H1 (cell line): ENCODE data around the gene CCDC154.

ENCODE experiments used
- BACH1 ChIP-seq: IDR thresholded peaks from 2 replicates; pipeline ENCODE4 v1.6.1; 2012; ENCODE audit warnings: low read length, improper control_type of control experiment
- POU5F1 ChIP-seq: IDR thresholded peaks from 2 replicates; pipeline ENCODE4 v1.6.1; 2011; ENCODE audit warnings: low read depth, mild to moderate bottlenecking, low read length, moderate library complexity
- TF ChIP-seq, protein P1 (sequence below): IDR thresholded peaks from 2 replicates; pipeline ENCODE4 v1.6.1; 2011; ENCODE audit warnings: low read length, improper control_type of control experiment
- TF ChIP-seq, protein P2 (sequence below), 3 experiments: IDR thresholded peaks; 1 replicate in 2 of 3; 2 replicates in 1 of 3; pipeline versions ENCODE4 v1.5.1 to v1.6.1; 2011; ENCODE audit warnings: low read length in 3 of 3, mild to moderate bottlenecking in 3 of 3, inconsistent platforms in 2 of 3, low read depth in 1 of 3, moderate library complexity in 1 of 3; ENCODE audit not compliant: insufficient read depth in 1 of 3; ENCODE audit errors: control extremely low read depth in 1 of 3

DNA sequence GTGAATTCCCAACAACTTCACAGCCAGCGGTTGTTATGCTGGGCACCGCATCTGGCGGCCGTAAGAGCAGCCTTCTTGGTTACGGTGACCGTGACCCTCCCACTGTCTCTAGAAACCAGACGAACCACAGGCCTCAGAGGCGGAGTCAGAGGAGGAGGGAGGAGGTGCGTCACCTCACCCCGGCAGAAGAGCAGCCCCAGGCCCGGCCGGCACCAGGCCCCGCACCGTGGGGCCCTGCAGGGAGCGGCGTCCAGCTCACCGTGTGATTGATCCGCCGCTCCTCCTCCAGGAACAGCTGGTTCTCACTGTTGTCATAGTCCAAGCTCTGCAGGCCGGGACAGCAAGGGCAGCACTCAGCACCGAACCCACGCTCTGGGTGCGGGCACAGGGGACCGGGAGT lies 16.8 kb upstream of the CCDC154 start:
- TF ChIP-seq, protein P1, sequence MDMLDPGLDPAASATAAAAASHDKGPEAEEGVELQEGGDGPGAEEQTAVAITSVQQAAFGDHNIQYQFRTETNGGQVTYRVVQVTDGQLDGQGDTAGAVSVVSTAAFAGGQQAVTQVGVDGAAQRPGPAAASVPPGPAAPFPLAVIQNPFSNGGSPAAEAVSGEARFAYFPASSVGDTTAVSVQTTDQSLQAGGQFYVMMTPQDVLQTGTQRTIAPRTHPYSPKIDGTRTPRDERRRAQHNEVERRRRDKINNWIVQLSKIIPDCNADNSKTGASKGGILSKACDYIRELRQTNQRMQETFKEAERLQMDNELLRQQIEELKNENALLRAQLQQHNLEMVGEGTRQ = no peak
- TF ChIP-seq POU5F1 (no peak), BACH1 (no peak)
- TF ChIP-seq, protein P2, sequence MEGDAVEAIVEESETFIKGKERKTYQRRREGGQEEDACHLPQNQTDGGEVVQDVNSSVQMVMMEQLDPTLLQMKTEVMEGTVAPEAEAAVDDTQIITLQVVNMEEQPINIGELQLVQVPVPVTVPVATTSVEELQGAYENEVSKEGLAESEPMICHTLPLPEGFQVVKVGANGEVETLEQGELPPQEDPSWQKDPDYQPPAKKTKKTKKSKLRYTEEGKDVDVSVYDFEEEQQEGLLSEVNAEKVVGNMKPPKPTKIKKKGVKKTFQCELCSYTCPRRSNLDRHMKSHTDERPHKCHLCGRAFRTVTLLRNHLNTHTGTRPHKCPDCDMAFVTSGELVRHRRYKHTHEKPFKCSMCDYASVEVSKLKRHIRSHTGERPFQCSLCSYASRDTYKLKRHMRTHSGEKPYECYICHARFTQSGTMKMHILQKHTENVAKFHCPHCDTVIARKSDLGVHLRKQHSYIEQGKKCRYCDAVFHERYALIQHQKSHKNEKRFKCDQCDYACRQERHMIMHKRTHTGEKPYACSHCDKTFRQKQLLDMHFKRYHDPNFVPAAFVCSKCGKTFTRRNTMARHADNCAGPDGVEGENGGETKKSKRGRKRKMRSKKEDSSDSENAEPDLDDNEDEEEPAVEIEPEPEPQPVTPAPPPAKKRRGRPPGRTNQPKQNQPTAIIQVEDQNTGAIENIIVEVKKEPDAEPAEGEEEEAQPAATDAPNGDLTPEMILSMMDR (IDR thresholded peaks at IDR 0.05; ENCODE audit: control extremely low read depth in 1 of 3, insufficient read depth in 1 of 3, low read depth in 1 of 3, low read length in 3 of 3) = no peak
